ENCODE data around the gene TCAIM.

TCAIM gene

GRCh38 chr3:44446929-44447328 is 108.4 kb downstream of the TCAIM start:
- no peak for DNase-seq

DNA sequence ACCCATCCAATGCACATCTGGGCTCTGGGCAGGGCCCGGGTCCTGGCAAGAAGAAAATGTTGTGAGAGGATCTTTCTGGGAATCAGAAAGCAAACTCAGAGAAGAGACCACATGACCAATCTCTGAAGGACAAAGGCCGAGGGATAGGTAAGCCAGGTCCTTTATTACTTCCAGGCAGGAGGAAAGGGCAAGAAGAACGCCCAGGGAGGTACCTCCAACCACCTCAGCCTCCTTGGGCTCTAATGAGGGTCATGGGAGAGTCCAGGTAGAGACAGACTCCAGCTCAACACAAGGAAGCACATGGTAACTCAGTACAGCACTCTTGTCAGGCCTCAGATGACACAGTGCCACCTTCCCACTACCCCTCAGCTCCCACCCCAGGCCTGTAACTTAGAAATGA is 112.9 kb downstream of the TCAIM start:
- no peak for DNase-seq

DNA sequence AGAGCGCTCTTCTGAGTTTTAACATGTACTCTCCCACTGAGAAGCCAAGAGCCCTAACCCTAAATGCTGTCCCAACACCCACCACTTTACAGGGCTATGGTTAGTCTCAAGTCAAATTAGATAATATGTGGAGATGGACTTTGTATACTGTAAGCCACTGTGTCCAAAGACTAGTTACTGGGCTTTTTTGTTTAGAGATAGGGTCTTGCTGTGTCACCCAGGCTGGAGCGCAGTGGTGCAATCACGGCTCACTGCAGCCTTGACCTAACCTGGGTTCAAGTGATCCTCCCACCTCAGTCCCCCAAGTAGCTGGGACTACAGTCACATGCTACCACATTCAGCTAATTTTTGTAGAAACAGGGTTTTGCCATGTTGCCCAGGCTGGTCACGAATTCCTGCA is 115.7 kb downstream of the TCAIM start:
- DNase-seq: no peak

- DNase-seq: no peak
These were observed 116.8 kb downstream of the TCAIM start for GRCh38 chr3:44455318-44455717.

All from stimulated activated CD8-positive, alpha-beta memory T cell treated with anti-CD3 and anti-CD28 coated beads, Interleukin-4, amount 100 ng/mL, for 48 hours (primary cell).